HG03469 (cell line): ENCODE measurements around the gene ZNF786.
"Not testable (repeated sequence)": the region's sequence is repeated elsewhere in the genome, so short reads cannot be mapped to it uniquely, and the experiment has no call there.

Experiments used
- ATAC-seq: cut with Tn5 transposase; IDR thresholded peaks from one replicate; pipeline ENCODE4 v1.9.1; 2021; ENCODE audit warnings: mild to moderate bottlenecking, moderate library complexity, moderate number of reproducible peaks; ENCODE audit not compliant: unreplicated experiment

The ZNF786 gene

DNA sequence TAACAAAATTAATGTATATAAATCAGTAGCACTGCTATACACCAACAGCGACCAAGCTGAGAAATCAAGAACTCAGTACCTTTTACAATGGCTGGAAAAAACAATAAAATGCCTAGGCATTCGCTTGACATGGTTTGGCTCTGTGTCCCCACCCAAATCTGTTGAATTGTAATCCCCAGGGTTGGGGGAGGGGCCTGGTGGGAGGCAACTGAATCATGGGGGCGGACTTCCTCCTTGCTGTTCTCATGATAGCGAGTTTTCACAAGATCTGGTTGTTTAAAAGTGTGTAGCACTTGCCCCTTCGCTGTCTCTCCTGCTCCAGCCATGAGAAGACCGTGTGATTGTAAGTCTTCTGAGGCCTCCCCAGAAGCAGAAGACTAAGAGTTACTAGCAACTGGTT, 8.6 kb downstream of the ZNF786 start:
- no peak for ATAC-seq

DNA sequence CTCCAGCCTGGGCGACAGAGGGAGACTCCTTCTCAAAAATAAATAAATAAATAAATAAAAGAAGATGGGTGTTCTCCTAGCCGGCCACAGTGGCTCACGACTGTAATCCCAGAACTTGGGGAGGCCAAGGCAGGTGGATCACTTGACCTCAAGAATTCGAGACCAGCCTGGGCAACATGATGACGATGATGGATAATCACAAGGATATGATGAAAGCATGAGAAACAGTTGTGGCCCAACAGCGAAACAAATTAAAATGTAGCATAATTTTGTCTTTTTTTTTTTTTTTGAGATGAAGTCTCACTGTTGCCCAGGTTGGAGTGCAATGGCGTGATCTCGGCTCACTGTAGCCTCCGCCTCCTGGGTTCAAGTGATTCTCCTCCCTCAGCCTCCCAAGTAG, 12.9 kb downstream of the ZNF786 start:
- no peak for ATAC-seq

DNA sequence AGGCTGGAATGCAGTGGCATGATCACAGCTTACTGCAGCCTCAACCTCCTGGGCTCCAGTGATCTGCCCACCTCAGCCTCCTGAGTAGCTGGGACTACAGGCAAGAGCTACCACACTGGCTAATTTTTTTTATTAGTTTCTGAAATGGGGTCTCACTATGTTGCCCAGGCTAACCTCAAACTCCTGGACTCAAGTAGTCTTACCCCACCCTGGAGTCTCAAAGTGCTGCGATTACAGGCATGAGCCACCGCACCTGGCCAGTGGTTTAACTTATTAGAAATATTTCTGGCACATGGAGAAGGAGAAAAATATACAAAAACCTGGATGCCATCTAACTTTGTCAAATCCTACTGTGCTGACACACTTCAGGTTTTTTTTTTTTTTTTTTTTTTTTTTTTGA, 15.2 kb downstream of the ZNF786 start:
- no peak for ATAC-seq

GRCh38 chr7:149074116-149074885, 16.2 kb downstream of the ZNF786 start:
- no peak for ATAC-seq

- ATAC-seq, result no peak
These were observed 18.1 kb downstream of the ZNF786 start for GRCh38 chr7:149072438-149072775.

- no peak for ATAC-seq
These were observed 18.7 kb downstream of the ZNF786 start for GRCh38 chr7:149071641-149072437.

GRCh38 chr7:149071182-149071635, 19.3 kb downstream of the ZNF786 start:
- ATAC-seq, result no peak

DNA sequence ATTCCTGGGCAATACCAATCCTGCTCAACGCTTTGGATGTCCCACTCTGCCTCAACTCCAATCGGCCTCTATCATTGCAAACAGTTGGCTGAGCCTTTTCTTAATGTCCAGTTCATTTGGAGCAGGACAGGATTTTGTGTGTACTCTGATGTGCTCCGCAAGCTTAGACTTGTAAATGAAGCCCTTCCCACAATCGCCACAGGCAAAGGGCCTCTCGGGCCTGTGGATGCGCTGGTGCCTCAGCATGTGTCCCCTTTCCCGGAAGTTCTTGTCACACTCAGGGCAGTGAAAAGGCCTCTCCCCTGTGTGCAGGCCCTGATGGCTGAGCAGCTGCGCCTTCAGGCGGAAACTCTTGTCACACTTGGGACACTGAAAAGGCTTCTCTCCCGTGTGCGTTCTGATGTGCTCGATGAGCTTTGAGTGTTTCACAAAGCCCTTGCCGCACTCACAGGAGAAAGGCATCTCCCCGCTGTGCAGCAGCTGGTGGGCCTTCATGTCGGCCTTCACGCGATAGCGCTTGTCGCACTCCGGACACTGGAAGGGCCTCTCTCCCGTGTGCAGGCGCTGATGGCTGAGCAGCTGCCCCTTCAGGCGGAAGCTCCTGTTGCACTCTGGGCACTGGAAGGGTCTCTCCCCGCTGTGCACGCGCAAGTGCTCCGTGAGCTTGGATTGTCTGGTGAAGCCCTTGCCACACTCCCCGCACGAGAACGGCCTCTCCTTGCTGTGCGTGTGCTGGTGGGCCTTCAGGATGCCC, 20.0 kb downstream of the ZNF786 start:
- no peak for ATAC-seq

GRCh38 chr7:149067869-149068268, 22.6 kb downstream of the ZNF786 start:
- ATAC-seq, result no peak

- ATAC-seq, result no peak
These were observed 27.0 kb downstream of the ZNF786 start for GRCh38 chr7:149063476-149063875.

GRCh38 chr7:149062217-149062899, 28.2 kb downstream of the ZNF786 start:
- ATAC-seq, result not testable (repeated sequence)

DNA sequence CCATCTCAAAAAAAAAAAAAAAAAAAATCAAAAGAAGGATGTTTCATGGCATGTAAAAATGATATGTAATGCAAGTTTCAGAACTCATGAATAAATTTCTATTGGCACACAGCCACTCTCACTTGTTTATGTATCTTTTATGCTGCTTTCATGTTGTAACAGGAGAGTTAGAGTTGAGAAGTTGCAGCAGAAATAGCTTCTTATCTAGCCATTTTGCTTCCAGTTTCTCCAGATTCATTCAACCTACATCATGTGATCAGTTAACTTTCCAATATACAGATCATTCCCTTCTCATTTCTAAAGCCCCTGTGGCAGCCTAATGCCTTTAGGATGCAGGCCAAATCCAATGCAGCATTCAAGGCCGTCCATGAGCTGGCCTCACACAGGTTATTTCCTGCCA, 30.4 kb downstream of the ZNF786 start:
- no peak for ATAC-seq

DNA sequence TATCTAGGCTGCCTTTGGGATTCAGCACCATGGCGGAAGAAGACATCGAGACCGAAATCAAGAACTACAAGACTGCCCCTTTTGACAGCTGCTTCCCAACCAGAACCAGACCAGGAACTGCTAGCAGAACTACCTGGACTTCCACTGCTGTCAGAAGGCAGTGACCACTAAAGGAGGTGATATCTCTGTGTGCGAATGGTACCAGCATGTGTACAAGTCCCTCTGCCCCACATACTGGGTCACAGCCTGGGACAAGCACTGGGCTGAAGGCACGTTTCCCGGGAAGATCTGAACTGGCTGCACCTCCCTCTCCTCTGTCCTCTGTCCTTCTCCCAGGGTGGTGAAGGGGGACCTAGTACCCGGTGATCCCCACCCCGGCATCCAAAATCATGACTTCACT, 36.6 kb downstream of the ZNF786 start:
- ATAC-seq, result no peak

GRCh38 chr7:149053384-149053783, 37.1 kb downstream of the ZNF786 start:
- ATAC-seq, result no peak

- no peak for ATAC-seq
These were observed 39.6 kb downstream of the ZNF786 start for GRCh38 chr7:149050941-149051340.

DNA sequence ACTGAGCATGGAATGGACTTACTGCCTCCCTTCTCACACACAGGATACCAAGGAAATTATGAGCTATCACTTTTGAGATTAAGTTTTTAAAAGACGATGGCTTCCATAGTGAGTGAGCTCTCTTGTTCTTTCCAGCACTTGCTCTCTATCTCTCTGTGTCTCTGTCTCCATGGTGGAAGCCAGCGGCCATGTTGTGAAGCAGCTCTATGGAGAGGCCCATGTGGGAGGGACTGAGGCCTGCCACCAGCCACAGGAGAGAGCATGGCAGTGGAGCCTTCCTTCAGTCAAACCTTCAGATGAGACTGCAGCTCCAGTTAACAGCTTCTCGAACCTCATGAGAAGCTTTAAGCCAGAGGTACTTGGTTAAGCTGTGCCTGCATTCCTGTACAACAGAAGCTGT, 41.7 kb downstream of the ZNF786 start:
- ATAC-seq, result no peak

DNA sequence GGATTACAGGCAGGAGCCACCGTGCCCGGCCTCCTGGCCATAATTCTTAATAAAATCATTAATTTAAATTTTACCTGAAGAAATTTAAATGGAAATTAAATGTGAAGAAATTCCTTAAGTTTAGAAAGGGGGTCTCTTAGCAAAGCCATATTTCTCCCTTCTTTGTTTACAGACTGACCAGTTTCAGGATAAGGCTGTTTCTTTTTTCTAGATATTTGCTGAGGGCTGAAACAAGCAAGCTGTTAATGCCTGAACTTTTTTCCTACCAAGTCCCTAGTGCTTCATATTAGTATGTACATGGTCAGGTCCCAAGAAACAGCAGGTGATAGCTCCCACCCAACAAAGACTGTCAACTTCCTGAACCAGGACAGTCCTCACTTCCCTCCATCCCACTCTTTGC, 44.1 kb downstream of the ZNF786 start:
- no peak for ATAC-seq

GRCh38 chr7:149043936-149044335, 46.6 kb downstream of the ZNF786 start:
- ATAC-seq, result no peak

DNA sequence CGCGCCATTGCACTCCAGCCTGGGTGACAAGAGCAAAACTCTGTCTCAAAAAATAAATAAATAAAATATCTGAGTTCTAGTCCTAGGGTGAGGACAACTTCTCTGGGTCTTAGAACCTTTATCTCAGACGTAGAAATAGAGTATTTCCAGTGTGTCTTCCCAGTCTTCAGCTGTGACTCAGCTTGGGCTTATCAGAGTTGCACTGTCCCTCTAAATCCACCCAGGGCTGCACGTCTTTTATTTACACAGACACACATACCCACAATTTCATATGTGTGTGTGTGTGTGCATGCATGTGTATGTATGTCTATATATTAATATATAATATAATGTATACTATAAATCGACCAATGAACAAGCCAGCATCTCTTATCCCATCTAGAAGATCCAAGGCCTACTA, 49.2 kb downstream of the ZNF786 start:
- ATAC-seq, result no peak

GRCh38 chr7:149038641-149039040, 51.9 kb downstream of the ZNF786 start:
- ATAC-seq, result not testable (repeated sequence)

DNA sequence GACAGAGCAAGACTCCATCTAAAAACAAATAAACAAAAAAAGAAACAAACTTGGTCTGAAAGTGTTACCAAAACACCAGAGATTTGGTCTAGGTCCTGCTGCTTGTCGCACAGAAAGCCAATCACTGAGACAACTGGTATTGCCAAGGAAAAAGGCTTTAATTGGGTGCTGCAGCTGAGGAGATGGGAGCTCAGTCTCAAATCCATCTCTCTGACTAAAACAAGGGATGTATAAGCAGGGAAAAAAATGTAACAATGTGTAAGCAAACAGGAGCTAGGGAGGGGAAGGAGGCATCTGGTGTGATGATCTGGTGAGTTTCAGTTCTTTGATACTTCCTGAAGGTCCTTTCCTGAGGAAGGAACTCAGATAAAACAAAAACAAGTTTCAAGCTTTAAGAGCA, 53.8 kb downstream of the ZNF786 start:
- no peak for ATAC-seq
